ENCODE data around the gene HAPSTR1.

DNA sequence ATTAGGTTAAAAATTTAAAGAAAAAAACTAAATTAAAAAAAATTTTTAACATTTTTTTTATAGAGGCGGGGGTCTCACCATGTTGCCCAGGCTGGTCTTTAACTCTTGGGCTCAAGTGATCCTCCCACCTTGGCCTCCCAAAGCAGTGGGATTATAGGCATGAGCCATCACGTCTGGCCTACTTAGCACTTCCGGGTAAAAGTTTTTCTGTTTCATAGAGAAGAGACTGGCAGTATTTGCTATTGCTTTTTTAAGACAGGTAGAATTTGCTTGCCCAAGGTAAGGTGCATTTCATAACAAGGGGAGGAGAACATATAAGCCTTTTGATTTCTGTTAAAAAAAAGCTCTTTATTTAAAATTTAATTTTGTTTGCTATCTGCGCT is 12.0 kb upstream of the HAPSTR1 start:
- TF ChIP-seq POLR2A (IDR thresholded peaks at IDR 0.05; ENCODE audit: extremely low read depth, insufficient read length), result no peak
- TF ChIP-seq, protein P1, sequence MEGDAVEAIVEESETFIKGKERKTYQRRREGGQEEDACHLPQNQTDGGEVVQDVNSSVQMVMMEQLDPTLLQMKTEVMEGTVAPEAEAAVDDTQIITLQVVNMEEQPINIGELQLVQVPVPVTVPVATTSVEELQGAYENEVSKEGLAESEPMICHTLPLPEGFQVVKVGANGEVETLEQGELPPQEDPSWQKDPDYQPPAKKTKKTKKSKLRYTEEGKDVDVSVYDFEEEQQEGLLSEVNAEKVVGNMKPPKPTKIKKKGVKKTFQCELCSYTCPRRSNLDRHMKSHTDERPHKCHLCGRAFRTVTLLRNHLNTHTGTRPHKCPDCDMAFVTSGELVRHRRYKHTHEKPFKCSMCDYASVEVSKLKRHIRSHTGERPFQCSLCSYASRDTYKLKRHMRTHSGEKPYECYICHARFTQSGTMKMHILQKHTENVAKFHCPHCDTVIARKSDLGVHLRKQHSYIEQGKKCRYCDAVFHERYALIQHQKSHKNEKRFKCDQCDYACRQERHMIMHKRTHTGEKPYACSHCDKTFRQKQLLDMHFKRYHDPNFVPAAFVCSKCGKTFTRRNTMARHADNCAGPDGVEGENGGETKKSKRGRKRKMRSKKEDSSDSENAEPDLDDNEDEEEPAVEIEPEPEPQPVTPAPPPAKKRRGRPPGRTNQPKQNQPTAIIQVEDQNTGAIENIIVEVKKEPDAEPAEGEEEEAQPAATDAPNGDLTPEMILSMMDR (IDR thresholded peaks at IDR 0.05; ENCODE audit: low read depth, low read length), result no peak
